Measurements from ENCODE around the gene ALOXE3. TPM values are rescaled to one million over a fixed set of nuclear protein-coding genes. Genes with fewer than 3 reads are reported as not detected.

Gene ALOXE3
- total and polyA plus RNA-seq, 3 experiments from 2014 or later = not detected

DNA sequence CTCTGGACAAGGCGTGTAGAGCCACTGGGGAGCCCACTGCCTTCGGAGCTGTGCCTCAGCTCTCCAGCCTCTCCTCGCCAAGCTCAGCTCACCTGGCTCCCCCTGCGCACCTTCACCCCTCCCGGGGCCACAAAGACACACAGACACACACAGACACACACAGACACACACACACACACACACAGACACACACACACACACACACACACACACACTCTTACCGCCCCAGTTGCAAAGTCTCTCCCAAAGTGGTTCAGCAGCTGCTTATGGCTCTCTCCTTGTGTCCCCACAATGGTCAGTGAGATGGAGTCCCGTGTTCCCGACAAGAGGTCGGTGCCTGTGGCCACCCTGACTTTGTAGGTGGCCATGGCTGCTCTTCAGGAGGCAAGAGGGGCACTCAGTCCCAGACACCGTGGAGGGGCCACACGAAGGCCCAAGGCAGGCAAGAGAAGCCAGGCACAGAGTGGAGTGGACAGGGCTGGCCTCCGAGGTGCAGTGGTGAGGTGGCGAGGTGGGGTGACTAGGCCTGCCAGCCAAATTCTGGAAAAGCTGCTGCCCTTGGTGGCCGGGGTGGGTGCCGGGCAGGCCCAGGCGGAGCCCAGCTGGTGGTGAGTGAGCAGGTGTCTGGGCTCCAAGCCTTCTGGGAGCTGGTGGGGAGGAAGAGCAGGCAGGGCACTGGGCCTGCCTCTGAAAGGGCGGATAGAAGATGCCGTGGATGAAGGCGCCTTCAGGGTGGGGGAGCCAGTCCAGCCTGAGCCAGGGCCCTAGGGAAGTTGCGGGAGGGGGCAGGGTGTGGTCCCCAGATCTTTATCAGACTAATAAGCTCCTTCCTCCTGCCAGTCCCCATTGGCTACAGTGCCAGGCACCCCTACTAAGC, 31.0 kb downstream of the ALOXE3 start, which contains the start of gene ALOX12B:
Gene ALOX12B (minus strand): TSS at position 642 of the 877 bp plus-strand sequence. CDS start 274 bp downstream, at position 368.
- Histone ChIP-seq H3K27ac (ENCODE audit: low read depth, low read length) (no peak within 1 kb of the TSS), H3K9me3 (ENCODE audit: low read length) (no peaks in the 10 kb centered on the region), H3K4me1 (ENCODE audit: insufficient read depth, low read length) (no peaks in the 10 kb centered on the region), H3K4me3 (ENCODE audit: low read length) (no peak within 1 kb of the TSS), H3K36me3 (ENCODE audit: insufficient read depth, low read length) (no peaks in the 10 kb centered on the region), H3K27me3 (ENCODE audit: insufficient read depth, low read length, poor library complexity, severe bottlenecking) (peaks cover 5% of the 10 kb centered on the region)
- H3K27ac Mint-ChIP-seq = no peak within 1 kb of the TSS
- ChIA-PET POLR2A (no interaction called here), CTCF (interaction anchor here (1.0 to 9.6 kb wide), 7 partner anchors 8 to 214 kb away, joined by 3 to 97 read pairs (median 5); partner anchors contain the start of gene ALOXE3)
- H3K4me3 Mint-ChIP-seq = no peak within 1 kb of the TSS
- no peaks in the 10 kb centered on the region for H3K36me3 Mint-ChIP-seq
- peaks cover 24 to 42% of the 10 kb centered on the region in 2 donors for H3K27me3 Mint-ChIP-seq
- DNase-seq = no peak
- H3K9me3 Mint-ChIP-seq = no peaks in the 10 kb centered on the region
- H3K4me1 Mint-ChIP-seq = no peaks in the 10 kb centered on the region

DNA sequence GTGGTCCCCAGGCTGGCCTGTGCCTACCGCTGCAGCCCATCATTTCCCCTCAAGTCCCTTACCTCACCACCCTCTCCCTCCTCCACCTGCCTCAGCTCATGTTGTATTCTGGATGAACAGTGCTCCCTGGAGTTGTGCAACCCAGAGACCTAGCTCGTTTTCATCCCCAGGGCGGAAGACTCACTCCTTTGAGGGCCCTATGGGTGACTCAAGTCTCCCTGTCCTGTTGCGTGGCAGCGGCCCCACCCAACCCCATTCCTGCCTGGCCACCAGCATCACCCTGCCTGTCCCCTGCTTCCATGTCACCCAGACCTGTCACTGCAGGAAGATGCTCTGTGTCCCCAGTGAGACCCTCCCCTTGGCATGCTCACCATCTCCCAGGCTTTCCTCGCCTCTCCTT, 34.1 kb downstream of the ALOXE3 start:
- H3K9me3 ChIP-seq (ENCODE audit: low read length) = no peaks in the 10 kb centered on the region
- H3K36me3 ChIP-seq (ENCODE audit: insufficient read depth, low read length) = no peaks in the 10 kb centered on the region
- H3K4me3 ChIP-seq (ENCODE audit: low read length) = no peak overlapping the region
- H3K27me3 ChIP-seq (ENCODE audit: insufficient read depth, low read length, poor library complexity, severe bottlenecking) = peaks cover 3% of the 10 kb centered on the region
- Mint-ChIP-seq H3K4me3 (no peak overlapping the region), H3K27ac (peak overlapping the region in 1 of 8 donors; percentile 42), H3K4me1 (peaks cover under 1 to 15% (median 11%) of the 10 kb centered on the region in 3 donors), H3K9me3 (no peaks in the 10 kb centered on the region), H3K36me3 (peaks cover 0 to 6% (median 0%) of the 10 kb centered on the region in 3 donors), H3K27me3 (peaks cover 14 to 16% of the 10 kb centered on the region in 2 donors)
- peaks cover 9% of the 10 kb centered on the region for H3K4me1 ChIP-seq (ENCODE audit: insufficient read depth, low read length)
- ChIA-PET CTCF (interaction anchor here (0.6 to 3.1 kb wide), 7 partner anchors 10 to 222 kb away, joined by 3 to 11 read pairs (median 4); partner anchors contain the start of gene ALOXE3), POLR2A (no interaction called here)
- no peak for DNase-seq
- H3K27ac ChIP-seq (ENCODE audit: low read depth, low read length) = no peak overlapping the region

DNA sequence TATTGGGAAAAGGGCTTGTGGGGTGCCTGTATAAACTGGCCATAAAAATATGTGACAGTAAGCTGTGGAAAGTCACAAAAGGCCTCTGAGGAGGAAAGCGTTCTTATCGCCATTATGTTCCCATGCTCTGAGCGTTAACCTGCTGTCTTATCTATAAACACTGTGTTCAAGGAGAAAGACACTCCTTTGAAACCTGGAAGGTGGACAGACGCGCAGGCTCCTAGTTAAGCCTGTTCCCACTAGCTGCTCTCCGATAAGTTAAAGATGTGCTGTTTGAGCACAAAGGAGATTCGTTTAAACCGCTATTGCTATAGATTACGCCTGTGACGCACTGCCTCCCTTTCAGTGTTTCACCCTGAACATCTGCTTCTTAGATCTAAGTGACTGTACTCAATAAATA, 36.0 kb downstream of the ALOXE3 start:
- Histone ChIP-seq H3K9me3 (ENCODE audit: low read length) (no peaks in the 10 kb centered on the region), H3K36me3 (ENCODE audit: insufficient read depth, low read length) (no peaks in the 10 kb centered on the region), H3K27me3 (ENCODE audit: insufficient read depth, low read length, poor library complexity, severe bottlenecking) (no peaks in the 10 kb centered on the region), H3K27ac (ENCODE audit: low read depth, low read length) (no peak overlapping the region), H3K4me3 (ENCODE audit: low read length) (no peak overlapping the region), H3K4me1 (ENCODE audit: insufficient read depth, low read length) (peaks cover 15% of the 10 kb centered on the region)
- no peak overlapping the region for H3K27ac Mint-ChIP-seq
- H3K4me3 Mint-ChIP-seq = peak overlapping the region in 1 of 7 donors; percentile 24
- CTCF ChIA-PET = interaction anchor here (3.1 kb wide), 1 partner anchor 12 kb away, joined by 11 read pairs; no protein-coding TSS in a partner anchor
- H3K4me1 Mint-ChIP-seq = peaks cover 4 to 18% (median 14%) of the 10 kb centered on the region in 3 donors
- no peaks in the 10 kb centered on the region for H3K9me3 Mint-ChIP-seq
- peaks cover 0 to 6% (median 0%) of the 10 kb centered on the region in 3 donors for H3K36me3 Mint-ChIP-seq
- POLR2A ChIA-PET = no interaction called here
- no peak for DNase-seq
- peaks cover 7 to 9% of the 10 kb centered on the region in 2 donors for H3K27me3 Mint-ChIP-seq

DNA sequence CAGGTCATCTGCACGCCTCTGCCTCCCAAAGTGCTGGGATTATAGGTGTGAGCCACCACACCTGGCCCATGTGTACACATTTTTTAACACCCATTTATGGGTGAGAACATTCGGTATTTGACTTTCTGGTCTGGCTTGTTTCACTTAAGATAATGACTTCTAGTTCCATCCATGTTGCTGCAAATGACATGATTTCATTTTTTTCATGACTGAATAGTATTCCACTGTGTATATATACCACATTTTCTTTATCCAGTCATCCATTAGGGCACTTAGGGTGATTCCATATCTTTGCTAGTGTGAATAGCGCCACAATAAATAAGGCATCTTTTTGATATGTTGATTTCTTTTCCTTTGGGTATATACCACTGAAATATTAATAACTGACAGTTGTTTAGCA, 36.4 kb downstream of the ALOXE3 start:
- H3K27ac ChIP-seq (ENCODE audit: low read depth, low read length) = no peak overlapping the region
- H3K4me3 ChIP-seq (ENCODE audit: low read length) = no peak overlapping the region
- H3K9me3 ChIP-seq (ENCODE audit: low read length) = no peaks in the 10 kb centered on the region
- no peaks in the 10 kb centered on the region for H3K9me3 Mint-ChIP-seq
- peaks cover 4 to 18% (median 14%) of the 10 kb centered on the region in 3 donors for H3K4me1 Mint-ChIP-seq
- no peaks in the 10 kb centered on the region for H3K27me3 ChIP-seq (ENCODE audit: insufficient read depth, low read length, poor library complexity, severe bottlenecking)
- H3K27ac Mint-ChIP-seq = peak overlapping the region in 1 of 8 donors; percentile 12
- peaks cover 0 to 6% (median 0%) of the 10 kb centered on the region in 3 donors for H3K36me3 Mint-ChIP-seq
- DNase-seq = no peak
- CTCF ChIA-PET = interaction anchor here (1.5 to 3.1 kb wide), 2 partner anchors 10 to 12 kb away, joined by 5 to 11 read pairs; no protein-coding TSS in a partner anchor
- H3K27me3 Mint-ChIP-seq = peaks cover 6 to 9% of the 10 kb centered on the region in 2 donors
- peaks cover 15% of the 10 kb centered on the region for H3K4me1 ChIP-seq (ENCODE audit: insufficient read depth, low read length)
- no peaks in the 10 kb centered on the region for H3K36me3 ChIP-seq (ENCODE audit: insufficient read depth, low read length)
- POLR2A ChIA-PET = no interaction called here
- peak overlapping the region in 1 of 7 donors; percentile 20 for H3K4me3 Mint-ChIP-seq

DNA sequence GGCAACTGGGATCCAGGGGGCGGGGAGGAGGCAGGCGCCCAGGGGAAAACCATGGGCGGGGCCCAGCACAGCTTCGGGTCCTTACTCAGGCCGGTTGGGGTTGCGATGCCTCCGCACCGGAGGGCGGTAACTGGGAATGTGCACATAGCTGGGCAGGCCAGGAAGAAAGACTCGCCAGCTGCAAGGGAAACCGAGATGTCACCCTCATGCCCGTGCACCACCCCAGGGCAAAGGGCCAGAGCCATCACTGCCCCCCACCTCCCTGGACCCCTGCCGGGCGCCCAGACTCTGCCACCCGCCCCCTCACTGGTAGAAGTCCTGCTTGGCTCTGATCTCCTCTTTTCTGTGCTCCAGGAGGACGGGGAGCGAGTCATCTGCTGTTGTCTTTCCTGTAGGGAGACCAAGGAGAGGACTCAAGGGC, 37.5 kb downstream of the ALOXE3 start:
- Mint-ChIP-seq H3K4me3 (peak overlapping the region in 5 of 7 donors; percentile 20 to 93 (median 60)), H3K36me3 (peaks cover 0 to 6% (median 0%) of the 10 kb centered on the region in 3 donors), H3K9me3 (no peaks in the 10 kb centered on the region), H3K27me3 (peaks cover 5% of the 10 kb centered on the region in 2 donors), H3K4me1 (peaks cover 4 to 18% (median 14%) of the 10 kb centered on the region in 3 donors), H3K27ac (no peak overlapping the region)
- H3K27me3 ChIP-seq (ENCODE audit: insufficient read depth, low read length, poor library complexity, severe bottlenecking) = no peaks in the 10 kb centered on the region
- H3K4me3 ChIP-seq (ENCODE audit: low read length) = no peak overlapping the region
- ChIA-PET POLR2A (no interaction called here), CTCF (interaction anchor here (0.7 to 3.2 kb wide), 8 partner anchors 11 to 215 kb away, joined by 3 to 25 read pairs (median 5); partner anchors contain the start of gene SLC25A35)
- peaks cover 15% of the 10 kb centered on the region for H3K4me1 ChIP-seq (ENCODE audit: insufficient read depth, low read length)
- no peaks in the 10 kb centered on the region for H3K9me3 ChIP-seq (ENCODE audit: low read length)
- no peak for DNase-seq
- no peaks in the 10 kb centered on the region for H3K36me3 ChIP-seq (ENCODE audit: insufficient read depth, low read length)
- no peak overlapping the region for H3K27ac ChIP-seq (ENCODE audit: low read depth, low read length)

DNA sequence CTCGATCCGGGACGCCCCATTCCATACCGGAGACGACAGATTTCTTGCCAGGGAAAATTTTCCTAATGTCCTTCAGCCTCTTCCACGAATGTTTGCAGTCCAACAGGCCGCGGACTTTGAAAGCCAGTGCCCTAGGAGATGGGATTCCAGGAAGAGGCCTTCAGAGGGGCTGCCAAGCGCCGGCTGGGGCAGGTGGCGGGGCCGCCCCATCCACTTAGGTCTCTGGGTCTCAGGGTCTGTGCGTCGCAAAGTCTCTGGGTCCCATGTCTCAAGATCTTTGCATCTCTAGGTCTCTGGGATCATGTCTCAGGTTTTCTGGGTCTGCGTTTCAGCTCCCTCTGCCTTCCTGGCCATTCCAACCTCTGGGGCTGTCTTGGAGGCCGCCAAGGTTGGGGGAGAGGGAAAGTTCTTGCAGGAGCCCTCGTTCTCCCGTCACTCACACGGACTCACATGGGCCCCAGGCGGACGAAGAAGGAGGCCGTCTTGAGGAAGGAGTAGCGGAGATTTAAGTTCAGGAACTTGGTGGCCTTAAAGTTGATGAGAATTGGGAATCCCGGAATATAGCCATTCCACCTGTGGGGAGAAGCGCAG, 38.0 kb downstream of the ALOXE3 start:
- no peak for DNase-seq
- peaks cover 2% of the 10 kb centered on the region for H3K27me3 ChIP-seq (ENCODE audit: insufficient read depth, low read length, poor library complexity, severe bottlenecking)
- H3K9me3 Mint-ChIP-seq = no peaks in the 10 kb centered on the region
- no peak overlapping the region for H3K27ac ChIP-seq (ENCODE audit: low read depth, low read length)
- H3K36me3 ChIP-seq (ENCODE audit: insufficient read depth, low read length) = no peaks in the 10 kb centered on the region
- peak overlapping the region in 5 of 8 donors; percentile 14 to 88 (median 32) for H3K27ac Mint-ChIP-seq
- peaks cover 0 to 6% (median 0%) of the 10 kb centered on the region in 3 donors for H3K36me3 Mint-ChIP-seq
- H3K4me3 Mint-ChIP-seq = peak overlapping the region; percentile 70 to 95 (median 92)
- H3K27me3 Mint-ChIP-seq = peaks cover 0 to 3% of the 10 kb centered on the region in 2 donors
- H3K4me1 ChIP-seq (ENCODE audit: insufficient read depth, low read length) = peaks cover 15% of the 10 kb centered on the region
- ChIA-PET POLR2A (interaction anchor here (0.8 kb wide), 1 partner anchor 10 kb away, joined by 3 read pairs; no protein-coding TSS in a partner anchor), CTCF (interaction anchor here (0.7 to 4.5 kb wide), 11 partner anchors 12 to 247 kb away, joined by 3 to 42 read pairs (median 6); partner anchors contain the start of gene SLC25A35)
- peaks cover 4 to 18% (median 14%) of the 10 kb centered on the region in 3 donors for H3K4me1 Mint-ChIP-seq
- no peak overlapping the region for H3K4me3 ChIP-seq (ENCODE audit: low read length)
- H3K9me3 ChIP-seq (ENCODE audit: low read length) = no peaks in the 10 kb centered on the region

DNA sequence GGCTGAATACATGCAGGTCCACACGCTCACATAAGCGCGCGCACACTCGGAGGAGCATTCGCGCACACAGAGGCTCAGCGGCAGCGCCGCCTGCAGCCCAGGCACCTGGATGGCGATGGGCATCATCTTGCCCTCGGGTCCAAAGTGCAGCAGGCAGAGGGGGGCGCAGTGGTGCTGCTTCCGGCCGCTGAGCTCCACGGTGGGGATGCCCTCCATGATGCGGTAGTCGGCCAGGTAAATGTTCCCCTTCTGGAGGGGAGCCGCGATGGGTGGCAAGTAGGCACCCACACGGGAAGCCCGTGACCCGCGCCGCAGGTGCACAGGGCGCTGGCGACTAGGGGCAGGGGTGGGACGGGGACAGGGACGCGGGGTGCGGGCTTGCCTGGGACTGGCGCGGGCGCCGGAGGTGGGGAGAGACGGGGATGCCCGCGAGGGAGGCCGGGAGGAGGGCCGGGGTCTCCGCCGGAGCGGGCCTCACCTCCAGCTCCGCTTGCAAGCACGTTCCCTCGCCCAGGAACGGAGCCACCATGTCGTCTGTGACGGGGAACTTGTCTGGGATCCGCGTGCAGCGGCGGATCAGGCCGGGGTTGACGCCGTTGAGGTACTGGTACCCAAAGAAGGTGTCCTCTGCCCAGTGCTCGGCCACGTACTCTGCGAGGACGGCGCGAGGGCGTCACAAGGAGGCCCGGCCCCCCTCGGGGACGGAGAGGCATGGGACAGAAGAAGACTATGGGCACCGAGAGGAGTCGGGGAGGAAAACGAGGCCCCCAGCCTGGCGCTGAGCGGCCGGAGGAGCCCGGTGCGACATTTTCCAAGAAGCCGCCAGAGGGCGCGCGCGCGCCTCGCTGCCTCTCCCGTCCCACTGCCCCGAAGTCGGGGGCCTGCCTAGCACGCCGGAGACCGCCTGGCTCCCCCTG, 38.8 kb downstream of the ALOXE3 start:
- H3K27ac ChIP-seq (ENCODE audit: low read depth, low read length) = peak overlapping the region; percentile 57
- peaks cover 8% of the 10 kb centered on the region for H3K27me3 ChIP-seq (ENCODE audit: insufficient read depth, low read length, poor library complexity, severe bottlenecking)
- peak; percentile 68 to 85 (median 72) for DNase-seq
- peak overlapping the region; percentile 24 to 92 (median 84) for H3K27ac Mint-ChIP-seq
- peaks cover 0 to 6% (median 0%) of the 10 kb centered on the region in 3 donors for H3K36me3 Mint-ChIP-seq
- POLR2A ChIA-PET = interaction anchor here (0.8 to 1.4 kb wide), 2 partner anchors 11 to 31 kb away, joined by 3 to 6 read pairs; no protein-coding TSS in a partner anchor
- CTCF ChIA-PET = interaction anchor here (0.6 to 4.5 kb wide), 24 partner anchors 8 to 248 kb away, joined by 3 to 42 read pairs (median 4); partner anchors contain the start of genes ALOX12B, AURKB and SLC25A35
- peak overlapping the region; percentile 78 for H3K4me3 ChIP-seq (ENCODE audit: low read length)
- H3K4me1 ChIP-seq (ENCODE audit: insufficient read depth, low read length) = peaks cover 15% of the 10 kb centered on the region
- peaks cover 4 to 20% (median 16%) of the 10 kb centered on the region in 3 donors for H3K4me1 Mint-ChIP-seq
- H3K4me3 Mint-ChIP-seq = peak overlapping the region; percentile 70 to 95 (median 92)
- no peaks in the 10 kb centered on the region for H3K9me3 ChIP-seq (ENCODE audit: low read length)
- peaks cover 7 to 10% of the 10 kb centered on the region in 2 donors for H3K27me3 Mint-ChIP-seq
- H3K36me3 ChIP-seq (ENCODE audit: insufficient read depth, low read length) = no peaks in the 10 kb centered on the region
- no peaks in the 10 kb centered on the region for H3K9me3 Mint-ChIP-seq

Data from CD8-positive, alpha-beta memory T cell (primary cell).